HG02973 (cell line): ENCODE data around the gene CDKAL1.

Experiments used
- ATAC-seq: cut with Tn5 transposase; IDR thresholded peaks from one replicate; pipeline ENCODE4 v1.9.1; 2021; ENCODE audit warnings: moderate library complexity; ENCODE audit not compliant: unreplicated experiment

CDKAL1 gene

GRCh38 chr6:20868397-20869096 lies 334.3 kb downstream of the CDKAL1 start:
- no peak for ATAC-seq

GRCh38 chr6:20870021-20870420 lies 335.8 kb downstream of the CDKAL1 start:
- no peak for ATAC-seq

- no peak for ATAC-seq
Measured at GRCh38 chr6:20870493-20870892, 336.2 kb downstream of the CDKAL1 start.

GRCh38 chr6:20873425-20874190 lies 339.4 kb downstream of the CDKAL1 start:
- ATAC-seq = no peak

- ATAC-seq = no peak
Measured at GRCh38 chr6:20875369-20875963, 341.2 kb downstream of the CDKAL1 start.

- no peak for ATAC-seq
Measured at GRCh38 chr6:20876036-20876435, 341.8 kb downstream of the CDKAL1 start.

- ATAC-seq = no peak
Measured at GRCh38 chr6:20876561-20876960, 342.3 kb downstream of the CDKAL1 start.

- ATAC-seq = peak; percentile 98
Measured at GRCh38 chr6:20877008-20877937, 343.0 kb downstream of the CDKAL1 start.

- ATAC-seq = no peak
Measured at GRCh38 chr6:20879121-20879520, 344.9 kb downstream of the CDKAL1 start.

- no peak for ATAC-seq
Measured at GRCh38 chr6:20879526-20879925, 345.3 kb downstream of the CDKAL1 start.

GRCh38 chr6:20881365-20881764 lies 347.1 kb downstream of the CDKAL1 start:
- no peak for ATAC-seq

- no peak for ATAC-seq
Measured at GRCh38 chr6:20882014-20882413, 347.8 kb downstream of the CDKAL1 start.

GRCh38 chr6:20885076-20885475 lies 350.8 kb downstream of the CDKAL1 start:
- no peak for ATAC-seq

- ATAC-seq = no peak
Measured at GRCh38 chr6:20891161-20891560, 356.9 kb downstream of the CDKAL1 start.

GRCh38 chr6:20892365-20892764 lies 358.1 kb downstream of the CDKAL1 start:
- ATAC-seq = no peak

GRCh38 chr6:20893412-20893811 lies 359.2 kb downstream of the CDKAL1 start:
- no peak for ATAC-seq

- ATAC-seq = peak; percentile 94
Measured at GRCh38 chr6:20900389-20901160, 366.3 kb downstream of the CDKAL1 start.

- no peak for ATAC-seq
Measured at GRCh38 chr6:20905377-20905776, 371.1 kb downstream of the CDKAL1 start.

GRCh38 chr6:20906945-20907344 lies 372.7 kb downstream of the CDKAL1 start:
- ATAC-seq = no peak

GRCh38 chr6:20907486-20908071 lies 373.3 kb downstream of the CDKAL1 start:
- ATAC-seq = no peak
